ENCODE measurements around the gene PTPRT. TPM values are rescaled to one million over a fixed set of nuclear protein-coding genes. Genes with fewer than 3 reads are reported as not detected.

Gene PTPRT
- total and polyA plus RNA-seq, 2 experiments from 2014 or later = not detected

- Histone ChIP-seq H3K9me2 (ENCODE audit: insufficient read depth) (no peaks in the 10 kb centered on the region), H2AFZ (no peak overlapping the region), H3K36me3 (ENCODE audit: insufficient read depth) (peaks cover 4% of the 10 kb centered on the region), H3K4me1 (ENCODE audit: insufficient read depth) (no peaks in the 10 kb centered on the region), H3K79me2 (replicated peaks; ENCODE audit: insufficient read depth) (no peaks in the 10 kb centered on the region), H4K20me1 (replicated peaks; ENCODE audit: insufficient read depth) (no peaks in the 10 kb centered on the region), H3K27me3 (ENCODE audit: insufficient read depth) (no peaks in the 10 kb centered on the region), H3F3A (replicated peaks; ENCODE audit: low read depth) (no peaks in the 10 kb centered on the region), H3K4me3 (no peak overlapping the region), H3K27ac (ENCODE audit: low read depth) (no peak overlapping the region), H3K4me2 (no peak overlapping the region)
- Mint-ChIP-seq H3K27me3 (ENCODE audit: insufficient read depth, low read depth, poor library complexity) (peaks cover 3% of the 10 kb centered on the region), H3K27ac (no peak overlapping the region), H3K36me3 (ENCODE audit: low read depth) (peaks cover 13% of the 10 kb centered on the region; the same call in 2 of the 3 replicates), H3K9me3 (peaks cover 80% of the 10 kb centered on the region), H3K4me1 (no peaks in the 10 kb centered on the region; the same call in 2 of the 3 replicates), H3K4me3 (no peak overlapping the region)
- DNase-seq (ENCODE audit: low spot score) = no peak
- no peak for ATAC-seq
- TF ChIP-seq ZNF462 (CRISPR knock-in tag; IDR thresholded peaks at IDR 0.05) (no peak), ETS1 (IDR thresholded peaks at IDR 0.05) (no peak), CREB1 (CRISPR knock-in tag; IDR thresholded peaks at IDR 0.05; ENCODE audit: low read depth) (no peak), EZH2 (IDR thresholded peaks at IDR 0.05; ENCODE audit: low read depth, unreplicated experiment) (no peak), POLR2AphosphoS5 (IDR thresholded peaks at IDR 0.05; ENCODE audit: low read depth) (no peak), EZH2phosphoT487 (IDR thresholded peaks at IDR 0.05; ENCODE audit: unreplicated experiment) (no peak), STAT1 (IDR thresholded peaks at IDR 0.05; ENCODE audit: unreplicated experiment) (no peak), REST (IDR thresholded peaks at IDR 0.05; ENCODE audit: unreplicated experiment) (no peak), CTCF (conservative IDR thresholded peaks at IDR 0.05; ENCODE audit: low read depth in 2 of 2) (no peak), ZNF114 (CRISPR knock-in tag; IDR thresholded peaks at IDR 0.05) (no peak), NANOG (IDR thresholded peaks at IDR 0.05; ENCODE audit: borderline replicate concordance) (no peak), ZNF331 (CRISPR knock-in tag; IDR thresholded peaks at IDR 0.05; ENCODE audit: low read depth) (no peak), JUNB (IDR thresholded peaks at IDR 0.05; ENCODE audit: unreplicated experiment) (no peak)
These were observed 787.3 kb downstream of the PTPRT start for GRCh38 chr20:42402455-42402854.
